ENCODE results near the gene PTPRG.
"Not testable (repeated sequence)": the region's sequence is repeated elsewhere in the genome, so short reads cannot be mapped to it uniquely, and the experiment has no call there.

Gene PTPRG

GRCh38 chr3:62015111-62015510 is 453.7 kb downstream of the PTPRG start:
- no peak overlapping the region for H3K4me3 ChIP-seq (ENCODE audit: low read length)
- no peak for TF ChIP-seq ZNF274 (IDR thresholded peaks at IDR 0.05; ENCODE audit: low read depth, low read length)

- no peak for TF ChIP-seq ZNF274 (IDR thresholded peaks at IDR 0.05; ENCODE audit: low read depth, low read length)
- H3K4me3 ChIP-seq (ENCODE audit: low read length): no peak overlapping the region
Observed at GRCh38 chr3:62019906-62020305, 458.5 kb downstream of the PTPRG start.

GRCh38 chr3:62020706-62021105 is 459.3 kb downstream of the PTPRG start:
- TF ChIP-seq ZNF274 (IDR thresholded peaks at IDR 0.05; ENCODE audit: low read depth, low read length): no peak

GRCh38 chr3:62022312-62022711 is 460.9 kb downstream of the PTPRG start:
- no peak overlapping the region for H3K4me3 ChIP-seq (ENCODE audit: low read length)
- TF ChIP-seq ZNF274 (IDR thresholded peaks at IDR 0.05; ENCODE audit: low read depth, low read length): no peak

More at GRCh38 chr3:62020706-62021105, 459.3 kb downstream of the PTPRG start:
- no peak overlapping the region for H3K4me3 ChIP-seq (ENCODE audit: low read length)

GRCh38 chr3:62024882-62025281 is 463.5 kb downstream of the PTPRG start:
- TF ChIP-seq ZNF274 (IDR thresholded peaks at IDR 0.05; ENCODE audit: low read depth, low read length): no peak
- H3K4me3 ChIP-seq (ENCODE audit: low read length): no peak overlapping the region

GRCh38 chr3:62025913-62026312 is 464.5 kb downstream of the PTPRG start:
- no peak for TF ChIP-seq ZNF274 (IDR thresholded peaks at IDR 0.05; ENCODE audit: low read depth, low read length)
- H3K4me3 ChIP-seq (ENCODE audit: low read length): no peak overlapping the region

- TF ChIP-seq ZNF274 (IDR thresholded peaks at IDR 0.05; ENCODE audit: low read depth, low read length): no peak
- H3K4me3 ChIP-seq (ENCODE audit: low read length): no peak overlapping the region
Observed at GRCh38 chr3:62027241-62027640, 465.9 kb downstream of the PTPRG start.

GRCh38 chr3:62027796-62028195 is 466.4 kb downstream of the PTPRG start:
- H3K4me3 ChIP-seq (ENCODE audit: low read length): no peak overlapping the region
- TF ChIP-seq ZNF274 (IDR thresholded peaks at IDR 0.05; ENCODE audit: low read depth, low read length): no peak

- H3K4me3 ChIP-seq (ENCODE audit: low read length): no peak overlapping the region
Observed at GRCh38 chr3:62028236-62028635, 466.9 kb downstream of the PTPRG start.

GRCh38 chr3:62032738-62033137 is 471.4 kb downstream of the PTPRG start:
- H3K4me3 ChIP-seq (ENCODE audit: low read length): no peak overlapping the region
- TF ChIP-seq ZNF274 (IDR thresholded peaks at IDR 0.05; ENCODE audit: low read depth, low read length): no peak

More at GRCh38 chr3:62028236-62028635, 466.9 kb downstream of the PTPRG start:
- TF ChIP-seq ZNF274 (IDR thresholded peaks at IDR 0.05; ENCODE audit: low read depth, low read length): no peak

GRCh38 chr3:62035402-62036057 is 474.2 kb downstream of the PTPRG start:
- TF ChIP-seq ZNF274 (IDR thresholded peaks at IDR 0.05; ENCODE audit: low read depth, low read length): no peak
- H3K4me3 ChIP-seq (ENCODE audit: low read length): no peak overlapping the region

GRCh38 chr3:62036726-62037125 is 475.4 kb downstream of the PTPRG start:
- H3K4me3 ChIP-seq (ENCODE audit: low read length): no peak overlapping the region
- no peak for TF ChIP-seq ZNF274 (IDR thresholded peaks at IDR 0.05; ENCODE audit: low read depth, low read length)

- not testable (repeated sequence) for H3K4me3 ChIP-seq (ENCODE audit: low read length)
Observed at GRCh38 chr3:62038798-62039197, 477.4 kb downstream of the PTPRG start.

GRCh38 chr3:62039586-62039985 is 478.2 kb downstream of the PTPRG start:
- H3K4me3 ChIP-seq (ENCODE audit: low read length): no peak overlapping the region
- no peak for TF ChIP-seq ZNF274 (IDR thresholded peaks at IDR 0.05; ENCODE audit: low read depth, low read length)

- H3K4me3 ChIP-seq (ENCODE audit: low read length): no peak overlapping the region
- TF ChIP-seq ZNF274 (IDR thresholded peaks at IDR 0.05; ENCODE audit: low read depth, low read length): no peak
Observed at GRCh38 chr3:62041681-62042080, 480.3 kb downstream of the PTPRG start.

GRCh38 chr3:62044874-62045411 is 483.6 kb downstream of the PTPRG start:
- no peak for TF ChIP-seq ZNF274 (IDR thresholded peaks at IDR 0.05; ENCODE audit: low read depth, low read length)
- no peak overlapping the region for H3K4me3 ChIP-seq (ENCODE audit: low read length)
